ENCODE results near the gene PADI1.

The PADI1 gene

DNA sequence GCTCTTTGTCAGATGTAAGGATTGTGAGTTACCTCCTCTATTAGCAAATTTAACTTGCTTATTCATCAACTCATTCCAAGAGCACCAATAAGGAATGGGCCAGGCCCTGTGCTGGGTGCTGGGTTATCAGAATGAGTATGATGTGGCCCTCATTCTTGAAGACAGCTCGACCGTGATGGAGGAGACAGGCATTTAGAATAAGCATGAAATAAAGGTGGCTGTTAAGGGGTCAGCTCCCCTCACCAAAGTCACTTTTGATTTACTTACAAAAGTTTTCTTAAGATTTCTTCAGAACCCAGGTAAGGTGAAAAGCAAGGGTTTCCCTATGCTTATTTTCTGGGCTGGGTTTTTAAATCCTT is 15.3 kb upstream of the PADI1 start:
- H3K4me3 ChIP-seq (ENCODE audit: low read depth in 1 of 2, low read length in 2 of 2): no peak overlapping the region
- H3K27ac ChIP-seq (ENCODE audit: low read depth, low read length): no peak overlapping the region
- no peaks in the 10 kb centered on the region for H3K36me3 ChIP-seq (ENCODE audit: control insufficient read depth in 1 of 2, insufficient read depth in 2 of 2, low read length in 2 of 2)
- no peaks in the 10 kb centered on the region for H3K9me3 ChIP-seq (ENCODE audit: control insufficient read depth in 1 of 2, low read length in 2 of 2)
- no peak overlapping the region for H3K9ac ChIP-seq (ENCODE audit: low read depth in 1 of 2, low read length in 2 of 2)
- H3K4me1 ChIP-seq (ENCODE audit: control insufficient read depth in 1 of 2, insufficient read depth in 2 of 2, low read length in 2 of 2): no peaks in the 10 kb centered on the region
- H3K27me3 ChIP-seq (ENCODE audit: control insufficient read depth in 1 of 2, insufficient read depth in 2 of 2, low read length in 2 of 2): no peaks in the 10 kb centered on the region

GRCh38 chr1:17190010-17190995 is 14.6 kb upstream of the PADI1 start:
- no peak overlapping the region for H3K4me3 ChIP-seq (ENCODE audit: low read depth in 1 of 2, low read length in 2 of 2)
- H3K9me3 ChIP-seq (ENCODE audit: control insufficient read depth in 1 of 2, low read length in 2 of 2): no peaks in the 10 kb centered on the region
- no peak overlapping the region for H3K9ac ChIP-seq (ENCODE audit: low read depth in 1 of 2, low read length in 2 of 2)
- no peaks in the 10 kb centered on the region for H3K4me1 ChIP-seq (ENCODE audit: control insufficient read depth in 1 of 2, insufficient read depth in 2 of 2, low read length in 2 of 2)
- H3K36me3 ChIP-seq (ENCODE audit: control insufficient read depth in 1 of 2, insufficient read depth in 2 of 2, low read length in 2 of 2): no peaks in the 10 kb centered on the region
- H3K27me3 ChIP-seq (ENCODE audit: control insufficient read depth in 1 of 2, insufficient read depth in 2 of 2, low read length in 2 of 2): no peaks in the 10 kb centered on the region
- H3K27ac ChIP-seq (ENCODE audit: low read depth, low read length): no peak overlapping the region

DNA sequence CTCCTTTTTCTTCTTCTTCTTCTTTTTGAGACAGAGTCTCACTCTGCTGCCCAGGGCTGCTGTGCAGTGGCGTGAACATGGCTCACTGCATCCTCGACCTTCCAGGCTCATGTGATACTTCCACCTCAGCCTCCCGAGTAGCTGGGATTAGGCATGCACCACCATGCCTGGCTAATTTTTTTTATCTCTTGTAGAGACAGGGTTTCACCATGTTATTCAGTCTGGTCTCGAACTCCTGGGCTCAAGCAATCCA is 13.0 kb upstream of the PADI1 start:
- H3K4me1 ChIP-seq (ENCODE audit: control insufficient read depth in 1 of 2, insufficient read depth in 2 of 2, low read length in 2 of 2): no peaks in the 10 kb centered on the region
- H3K9me3 ChIP-seq (ENCODE audit: control insufficient read depth in 1 of 2, low read length in 2 of 2): no peaks in the 10 kb centered on the region
- H3K4me3 ChIP-seq (ENCODE audit: low read depth in 1 of 2, low read length in 2 of 2): no peak overlapping the region
- H3K36me3 ChIP-seq (ENCODE audit: control insufficient read depth in 1 of 2, insufficient read depth in 2 of 2, low read length in 2 of 2): no peaks in the 10 kb centered on the region
- H3K9ac ChIP-seq (ENCODE audit: low read depth in 1 of 2, low read length in 2 of 2): no peak overlapping the region
- no peaks in the 10 kb centered on the region for H3K27me3 ChIP-seq (ENCODE audit: control insufficient read depth in 1 of 2, insufficient read depth in 2 of 2, low read length in 2 of 2)
- H3K27ac ChIP-seq (ENCODE audit: low read depth, low read length): no peak overlapping the region

DNA sequence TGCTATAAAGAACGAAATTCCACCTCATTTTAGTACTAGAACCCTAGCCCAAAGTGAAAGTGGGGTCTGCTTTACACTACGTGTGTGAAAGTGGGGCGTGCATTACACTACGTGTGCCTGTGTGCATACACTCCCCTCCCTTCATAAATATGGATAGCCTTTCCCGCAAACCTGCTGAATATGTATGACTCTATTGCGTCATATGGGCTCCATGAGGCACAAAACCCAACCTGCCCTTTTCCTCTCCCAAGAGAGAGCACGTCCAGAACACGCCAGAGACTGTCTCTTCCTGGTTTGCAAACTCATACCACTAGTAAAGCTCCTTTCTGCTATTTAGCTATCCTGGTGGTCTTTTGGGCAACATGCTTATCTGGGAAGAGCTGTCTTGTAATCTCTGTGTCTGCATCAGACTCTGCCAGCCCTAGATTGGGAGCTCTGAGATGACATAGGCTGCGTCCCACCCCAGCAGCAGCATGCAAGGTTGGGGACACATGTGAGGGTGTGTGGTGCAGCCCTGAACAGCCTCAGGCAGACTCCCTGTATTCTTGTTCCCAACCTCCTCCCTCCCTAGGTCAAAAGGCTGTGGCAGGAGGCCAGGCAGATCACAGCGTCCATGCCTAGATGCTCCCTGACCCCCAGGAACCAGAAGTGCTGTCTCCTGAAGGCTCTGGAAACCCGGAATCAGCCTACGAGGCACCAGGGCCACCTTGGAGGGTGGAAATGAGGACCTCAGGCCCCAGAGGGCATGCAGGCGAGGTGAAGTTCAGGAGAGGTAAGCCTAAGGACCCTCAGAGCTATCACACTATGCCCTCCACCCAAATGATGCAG is 12.3 kb upstream of the PADI1 start:
- no peak overlapping the region for H3K9ac ChIP-seq (ENCODE audit: low read depth in 1 of 2, low read length in 2 of 2)
- H3K4me1 ChIP-seq (ENCODE audit: control insufficient read depth in 1 of 2, insufficient read depth in 2 of 2, low read length in 2 of 2): no peaks in the 10 kb centered on the region
- no peaks in the 10 kb centered on the region for H3K36me3 ChIP-seq (ENCODE audit: control insufficient read depth in 1 of 2, insufficient read depth in 2 of 2, low read length in 2 of 2)
- no peak overlapping the region for H3K4me3 ChIP-seq (ENCODE audit: low read depth in 1 of 2, low read length in 2 of 2)
- H3K27ac ChIP-seq (ENCODE audit: low read depth, low read length): no peak overlapping the region
- no peaks in the 10 kb centered on the region for H3K27me3 ChIP-seq (ENCODE audit: control insufficient read depth in 1 of 2, insufficient read depth in 2 of 2, low read length in 2 of 2)
- no peaks in the 10 kb centered on the region for H3K9me3 ChIP-seq (ENCODE audit: control insufficient read depth in 1 of 2, low read length in 2 of 2)

DNA sequence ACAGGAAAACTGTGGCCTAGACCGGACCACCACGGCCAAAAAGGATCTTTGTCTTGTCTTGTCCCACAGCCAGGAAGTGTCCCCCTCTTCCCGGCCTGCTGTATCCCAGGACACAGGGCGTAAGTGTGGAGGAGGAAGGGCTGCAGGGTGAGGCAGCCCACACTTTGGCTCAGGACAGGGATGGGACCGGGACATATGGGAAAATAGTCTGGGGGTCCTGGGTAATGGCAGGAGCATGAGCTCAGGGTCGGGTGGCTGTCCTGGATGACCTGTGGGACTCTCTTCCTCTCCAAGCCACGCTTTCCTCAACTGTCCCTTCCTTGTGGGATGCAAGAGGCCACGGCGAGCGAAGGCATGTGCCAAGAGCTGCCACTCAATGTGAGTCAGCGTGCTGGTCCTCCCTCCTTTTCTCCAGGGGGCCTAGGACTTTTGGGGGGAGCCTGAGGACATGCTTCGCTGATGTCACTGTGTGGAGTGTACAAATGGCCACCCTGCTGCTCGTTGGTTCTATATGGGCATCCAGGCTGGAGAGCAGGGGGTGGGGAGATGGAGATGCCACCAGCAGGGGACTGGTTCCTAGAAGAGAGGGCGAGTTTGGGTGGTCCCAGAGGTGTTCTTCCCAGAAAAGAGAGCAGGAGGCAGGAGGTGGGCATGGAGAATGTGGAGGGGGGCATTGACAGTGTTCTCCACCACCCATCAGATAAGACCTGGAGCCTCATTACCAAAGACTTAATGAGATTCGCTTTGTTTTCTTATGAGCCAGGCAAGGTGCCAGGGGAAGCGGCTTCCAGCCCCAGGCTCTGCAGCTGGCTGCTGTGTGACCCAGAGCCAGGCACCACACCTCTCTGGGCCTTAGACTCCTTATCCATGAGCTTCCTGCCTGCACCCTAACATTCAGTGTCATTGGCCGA is 11.5 kb upstream of the PADI1 start:
- Histone ChIP-seq H3K4me1 (ENCODE audit: control insufficient read depth in 1 of 2, insufficient read depth in 2 of 2, low read length in 2 of 2) (no peaks in the 10 kb centered on the region), H3K9ac (ENCODE audit: low read depth in 1 of 2, low read length in 2 of 2) (no peak overlapping the region), H3K27ac (ENCODE audit: low read depth, low read length) (no peak overlapping the region), H3K9me3 (ENCODE audit: control insufficient read depth in 1 of 2, low read length in 2 of 2) (no peaks in the 10 kb centered on the region), H3K36me3 (ENCODE audit: control insufficient read depth in 1 of 2, insufficient read depth in 2 of 2, low read length in 2 of 2) (no peaks in the 10 kb centered on the region), H3K4me3 (ENCODE audit: low read depth in 1 of 2, low read length in 2 of 2) (no peak overlapping the region), H3K27me3 (ENCODE audit: control insufficient read depth in 1 of 2, insufficient read depth in 2 of 2, low read length in 2 of 2) (no peaks in the 10 kb centered on the region)

DNA sequence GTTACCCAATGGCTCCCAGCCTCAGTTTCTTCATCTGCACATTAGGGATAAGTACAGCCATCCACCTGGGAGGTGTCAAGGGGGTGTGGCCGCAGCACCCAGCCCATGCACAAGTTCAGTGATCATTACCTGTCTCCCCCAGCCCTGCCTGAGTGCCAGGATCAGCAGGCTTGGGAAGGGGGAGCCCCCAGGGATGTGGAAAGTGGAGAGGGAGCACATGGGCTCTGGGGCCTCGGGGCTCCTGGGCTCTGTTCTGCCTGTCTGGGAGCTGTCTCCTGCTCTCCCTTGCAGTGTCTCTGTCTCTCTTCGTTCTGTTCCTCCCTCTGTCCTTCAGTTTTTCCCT is 10.8 kb upstream of the PADI1 start:
- Histone ChIP-seq H3K4me1 (ENCODE audit: control insufficient read depth in 1 of 2, insufficient read depth in 2 of 2, low read length in 2 of 2) (no peaks in the 10 kb centered on the region), H3K9me3 (ENCODE audit: control insufficient read depth in 1 of 2, low read length in 2 of 2) (no peaks in the 10 kb centered on the region), H3K27me3 (ENCODE audit: control insufficient read depth in 1 of 2, insufficient read depth in 2 of 2, low read length in 2 of 2) (no peaks in the 10 kb centered on the region), H3K4me3 (ENCODE audit: low read depth in 1 of 2, low read length in 2 of 2) (no peak overlapping the region), H3K9ac (ENCODE audit: low read depth in 1 of 2, low read length in 2 of 2) (no peak overlapping the region), H3K27ac (ENCODE audit: low read depth, low read length) (no peak overlapping the region), H3K36me3 (ENCODE audit: control insufficient read depth in 1 of 2, insufficient read depth in 2 of 2, low read length in 2 of 2) (no peaks in the 10 kb centered on the region)

DNA sequence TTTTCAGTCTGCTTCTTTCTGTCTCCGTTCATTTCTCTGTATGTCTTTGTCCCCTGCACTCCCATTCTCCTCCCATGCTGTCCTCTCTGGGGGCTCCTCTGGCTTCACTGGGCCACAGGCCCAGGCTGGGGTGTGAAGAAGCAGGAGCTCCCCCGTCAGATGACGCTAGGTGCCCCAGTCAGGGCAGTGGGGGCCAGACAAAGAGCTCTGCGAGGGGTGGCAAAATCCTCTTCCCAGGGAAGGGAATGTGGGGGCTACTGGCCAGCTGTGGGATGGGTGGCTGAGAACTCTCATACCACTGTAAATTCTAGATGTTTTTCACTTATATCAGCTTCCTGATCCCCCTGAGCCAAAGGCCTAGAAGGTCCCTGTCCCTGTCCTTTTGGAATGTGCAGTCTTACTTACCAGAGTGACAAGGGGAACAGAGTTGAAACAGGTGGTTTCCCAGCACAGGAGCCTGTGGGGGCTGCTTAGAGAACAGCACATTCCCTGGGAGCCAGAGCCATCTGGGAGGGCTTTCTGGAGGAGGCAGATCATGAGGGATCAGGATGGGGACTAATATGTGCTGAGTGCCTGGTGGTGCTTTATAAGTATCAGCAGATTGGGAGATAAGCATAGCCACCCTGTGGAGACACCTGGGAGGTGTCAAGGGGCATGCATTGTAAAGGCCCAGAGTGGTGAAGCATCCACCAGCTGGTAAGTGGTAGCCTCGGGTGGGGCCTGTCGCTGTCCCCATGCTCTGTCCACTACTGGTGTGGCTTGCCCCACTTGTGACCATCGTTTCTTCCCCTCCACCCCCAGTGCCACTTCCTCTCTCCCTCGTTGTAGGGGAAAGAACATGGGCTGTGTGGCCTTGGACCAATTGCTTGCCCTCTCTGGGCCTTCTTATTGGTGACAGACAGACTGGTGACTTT is 10.1 kb upstream of the PADI1 start:
- no peak overlapping the region for H3K9ac ChIP-seq (ENCODE audit: low read depth in 1 of 2, low read length in 2 of 2)
- H3K4me1 ChIP-seq (ENCODE audit: control insufficient read depth in 1 of 2, insufficient read depth in 2 of 2, low read length in 2 of 2): no peaks in the 10 kb centered on the region
- H3K36me3 ChIP-seq (ENCODE audit: control insufficient read depth in 1 of 2, insufficient read depth in 2 of 2, low read length in 2 of 2): no peaks in the 10 kb centered on the region
- no peaks in the 10 kb centered on the region for H3K9me3 ChIP-seq (ENCODE audit: control insufficient read depth in 1 of 2, low read length in 2 of 2)
- no peak overlapping the region for H3K27ac ChIP-seq (ENCODE audit: low read depth, low read length)
- no peak overlapping the region for H3K4me3 ChIP-seq (ENCODE audit: low read depth in 1 of 2, low read length in 2 of 2)
- H3K27me3 ChIP-seq (ENCODE audit: control insufficient read depth in 1 of 2, insufficient read depth in 2 of 2, low read length in 2 of 2): no peaks in the 10 kb centered on the region

GRCh38 chr1:17195731-17196130 is 9.2 kb upstream of the PADI1 start:
- Histone ChIP-seq H3K27me3 (ENCODE audit: control insufficient read depth in 1 of 2, insufficient read depth in 2 of 2, low read length in 2 of 2) (no peaks in the 10 kb centered on the region), H3K9me3 (ENCODE audit: control insufficient read depth in 1 of 2, low read length in 2 of 2) (no peaks in the 10 kb centered on the region), H3K4me1 (ENCODE audit: control insufficient read depth in 1 of 2, insufficient read depth in 2 of 2, low read length in 2 of 2) (no peaks in the 10 kb centered on the region), H3K4me3 (ENCODE audit: low read depth in 1 of 2, low read length in 2 of 2) (no peak overlapping the region), H3K9ac (ENCODE audit: low read depth in 1 of 2, low read length in 2 of 2) (no peak overlapping the region), H3K27ac (ENCODE audit: low read depth, low read length) (no peak overlapping the region), H3K36me3 (ENCODE audit: control insufficient read depth in 1 of 2, insufficient read depth in 2 of 2, low read length in 2 of 2) (no peaks in the 10 kb centered on the region)

DNA sequence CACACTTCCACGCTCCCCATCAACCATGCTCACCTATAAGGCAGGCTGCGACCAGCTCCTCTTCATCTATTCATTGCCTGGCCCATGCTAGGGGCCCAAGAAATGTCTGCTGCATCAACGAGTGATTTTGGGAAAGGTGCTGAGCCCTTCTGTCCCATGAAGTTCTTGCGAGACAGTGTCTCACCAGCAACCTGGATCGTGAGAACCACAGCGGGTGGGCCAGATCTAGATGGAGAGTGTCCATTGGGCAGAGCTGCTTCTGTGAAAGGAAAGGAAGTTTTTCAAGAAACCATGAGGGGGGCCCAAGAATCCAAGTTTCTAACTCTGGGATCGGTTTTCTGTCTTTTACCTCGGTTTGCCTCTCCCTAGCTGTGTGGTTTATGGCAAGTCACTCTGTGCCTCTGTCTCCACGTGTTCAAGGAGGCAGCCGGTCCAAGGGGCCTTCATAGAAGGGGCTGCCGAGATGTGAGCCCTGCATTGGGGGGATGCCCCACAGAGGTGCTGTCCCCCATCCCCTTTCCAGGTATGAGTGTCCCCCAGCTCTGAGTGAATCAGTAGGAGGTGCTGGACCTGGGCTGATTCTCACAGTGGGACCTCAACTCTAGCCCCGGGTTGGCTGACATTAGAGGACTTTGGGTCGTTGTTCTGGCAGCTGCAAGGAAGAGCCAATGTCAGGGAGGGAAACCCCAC is 8.3 kb upstream of the PADI1 start:
- no peaks in the 10 kb centered on the region for H3K27me3 ChIP-seq (ENCODE audit: control insufficient read depth in 1 of 2, insufficient read depth in 2 of 2, low read length in 2 of 2)
- H3K9ac ChIP-seq (ENCODE audit: low read depth in 1 of 2, low read length in 2 of 2): no peak overlapping the region
- H3K4me1 ChIP-seq (ENCODE audit: control insufficient read depth in 1 of 2, insufficient read depth in 2 of 2, low read length in 2 of 2): no peaks in the 10 kb centered on the region
- H3K4me3 ChIP-seq (ENCODE audit: low read depth in 1 of 2, low read length in 2 of 2): no peak overlapping the region
- no peaks in the 10 kb centered on the region for H3K9me3 ChIP-seq (ENCODE audit: control insufficient read depth in 1 of 2, low read length in 2 of 2)
- no peak overlapping the region for H3K27ac ChIP-seq (ENCODE audit: low read depth, low read length)
- H3K36me3 ChIP-seq (ENCODE audit: control insufficient read depth in 1 of 2, insufficient read depth in 2 of 2, low read length in 2 of 2): no peaks in the 10 kb centered on the region

All from duodenal mucosa (tissue), 2 donors.